IPS-NIHi7 (cell line): ENCODE results near the gene SLC24A3.

ENCODE experiments used
- DNase-seq: peaks from one replicate; pipeline ENCODE4 v3.0.0; 2012; ENCODE audit warnings: mixed read lengths; ENCODE audit errors: extremely low spot score

Gene SLC24A3

GRCh38 chr20:19341348-19342053, 129.1 kb downstream of the SLC24A3 start:
- DNase-seq: no peak

GRCh38 chr20:19344341-19344740, 131.9 kb downstream of the SLC24A3 start:
- DNase-seq: no peak

GRCh38 chr20:19347943-19348456, 135.6 kb downstream of the SLC24A3 start:
- DNase-seq: no peak

- DNase-seq: no peak
Measured at GRCh38 chr20:19348582-19348981, 136.1 kb downstream of the SLC24A3 start.

- no peak for DNase-seq
Measured at GRCh38 chr20:19349879-19350278, 137.4 kb downstream of the SLC24A3 start.

- DNase-seq: no peak
Measured at GRCh38 chr20:19351542-19351941, 139.1 kb downstream of the SLC24A3 start.

GRCh38 chr20:19354950-19355349, 142.5 kb downstream of the SLC24A3 start:
- DNase-seq: no peak

GRCh38 chr20:19361790-19362189, 149.3 kb downstream of the SLC24A3 start:
- DNase-seq: no peak

- DNase-seq: no peak
Measured at GRCh38 chr20:19363476-19363875, 151.0 kb downstream of the SLC24A3 start.

- no peak for DNase-seq
Measured at GRCh38 chr20:19367591-19367990, 155.1 kb downstream of the SLC24A3 start.

GRCh38 chr20:19368351-19368750, 155.9 kb downstream of the SLC24A3 start:
- DNase-seq: no peak

GRCh38 chr20:19370076-19371075, 157.9 kb downstream of the SLC24A3 start:
- no peak for DNase-seq

- no peak for DNase-seq
Measured at GRCh38 chr20:19371112-19371511, 158.7 kb downstream of the SLC24A3 start.

- no peak for DNase-seq
Measured at GRCh38 chr20:19374216-19374615, 161.8 kb downstream of the SLC24A3 start.

- DNase-seq: no peak
Measured at GRCh38 chr20:19375395-19375794, 163.0 kb downstream of the SLC24A3 start.

- no peak for DNase-seq
Measured at GRCh38 chr20:19375801-19376200, 163.4 kb downstream of the SLC24A3 start.

GRCh38 chr20:19376451-19377229, 164.2 kb downstream of the SLC24A3 start:
- DNase-seq: no peak

- no peak for DNase-seq
Measured at GRCh38 chr20:19378058-19378457, 165.6 kb downstream of the SLC24A3 start.

- no peak for DNase-seq
Measured at GRCh38 chr20:19380211-19380610, 167.8 kb downstream of the SLC24A3 start.

- DNase-seq: no peak
Measured at GRCh38 chr20:19381947-19382346, 169.5 kb downstream of the SLC24A3 start.
